Fibroblast of skin of back (primary cell): ENCODE measurements around the gene LITAF.
"Not testable (repeated sequence)": the region's sequence is repeated elsewhere in the genome, so short reads cannot be mapped to it uniquely, and the experiment has no call there.

Experiments used
- DNase-seq: peaks from one replicate; pipeline ENCODE4 v3.0.0-alpha.2; 2013

Gene LITAF

GRCh38 chr16:11515540-11516430, 70.9 kb downstream of the LITAF start:
- no peak for DNase-seq

- DNase-seq = no peak
Observed at GRCh38 chr16:11514283-11514682, 72.4 kb downstream of the LITAF start.

- DNase-seq = not testable (repeated sequence)
Observed at GRCh38 chr16:11513366-11513765, 73.4 kb downstream of the LITAF start.

DNA sequence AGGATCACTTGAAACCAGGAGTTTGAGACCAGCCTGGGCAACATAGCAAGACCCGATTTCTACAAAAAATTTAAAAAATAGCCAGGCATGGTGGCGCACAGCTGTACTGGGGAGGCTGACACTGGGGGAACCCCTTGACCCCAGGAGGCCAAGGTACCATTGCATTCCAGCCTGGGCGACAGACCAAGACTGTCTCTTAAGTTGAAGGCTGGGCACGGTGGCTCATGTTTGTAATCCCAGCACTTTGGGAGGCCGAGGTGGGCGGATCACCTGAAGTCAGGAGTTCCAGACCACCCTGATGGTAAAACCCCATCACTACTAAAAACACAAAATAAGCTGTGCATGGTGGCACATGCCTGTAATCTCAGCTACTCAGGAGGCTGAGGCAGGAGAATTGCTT, 74.9 kb downstream of the LITAF start:
- no peak for DNase-seq

DNA sequence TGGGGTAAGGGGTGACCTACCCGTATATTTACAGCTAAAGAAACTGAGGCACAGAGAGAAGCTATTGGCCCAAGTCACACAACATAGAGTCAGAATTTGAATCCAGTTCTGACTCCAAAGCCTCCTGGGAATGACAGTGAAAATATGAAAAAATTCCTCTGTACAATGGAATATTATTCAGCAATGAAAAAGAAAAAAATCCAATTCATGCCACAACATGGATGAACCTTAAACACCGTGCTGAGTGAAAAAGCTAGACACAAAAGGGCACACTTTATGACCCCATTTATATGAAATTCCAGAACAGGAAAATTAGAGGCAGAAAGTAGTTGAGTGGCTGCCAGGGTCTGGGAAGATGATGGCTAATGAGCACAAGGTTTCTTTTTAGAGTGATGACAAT, 75.4 kb downstream of the LITAF start:
- DNase-seq = no peak

GRCh38 chr16:11510178-11510973, 76.3 kb downstream of the LITAF start:
- DNase-seq = no peak

DNA sequence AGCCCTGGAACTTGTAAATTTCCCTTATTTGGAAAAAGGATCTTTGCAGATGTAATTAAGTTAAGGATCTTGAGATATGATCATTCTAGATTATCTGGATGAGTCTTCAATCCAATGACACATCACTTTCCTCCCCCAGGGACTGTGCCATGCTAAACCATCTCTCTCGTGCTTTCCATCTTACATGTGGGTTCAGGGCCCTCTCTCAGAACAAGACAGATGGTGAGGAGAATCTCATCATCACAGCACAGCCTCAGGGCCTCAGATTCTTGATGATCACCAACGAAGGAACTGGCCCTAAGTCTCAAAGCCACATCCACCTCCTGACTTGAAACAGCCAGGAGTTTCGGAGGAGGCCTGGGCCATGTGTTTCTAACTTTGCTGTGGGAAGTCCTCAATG, 78.7 kb downstream of the LITAF start:
- DNase-seq = no peak

DNA sequence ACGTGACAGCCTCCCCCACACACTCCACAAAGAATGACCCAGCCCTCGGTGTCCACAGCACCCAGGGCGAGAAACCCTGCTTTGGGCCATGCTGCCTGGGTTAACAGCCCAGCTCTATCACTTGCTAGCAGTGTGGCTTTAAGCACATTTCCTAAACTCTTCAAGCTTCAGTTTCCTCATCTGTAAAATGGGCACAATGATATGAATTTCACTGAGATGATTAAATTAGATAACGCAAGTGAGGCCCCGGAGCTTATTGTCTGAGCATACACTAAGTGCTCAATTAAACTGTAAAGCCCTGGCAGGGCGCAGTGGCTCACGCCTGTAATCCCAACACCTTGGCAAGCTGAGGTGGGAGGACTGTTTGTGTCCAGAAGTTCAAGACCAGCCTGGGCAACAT, 79.4 kb downstream of the LITAF start:
- no peak for DNase-seq

GRCh38 chr16:11506741-11507305, 79.9 kb downstream of the LITAF start:
- DNase-seq = no peak

GRCh38 chr16:11504261-11504660, 82.5 kb downstream of the LITAF start:
- not testable (repeated sequence) for DNase-seq

DNA sequence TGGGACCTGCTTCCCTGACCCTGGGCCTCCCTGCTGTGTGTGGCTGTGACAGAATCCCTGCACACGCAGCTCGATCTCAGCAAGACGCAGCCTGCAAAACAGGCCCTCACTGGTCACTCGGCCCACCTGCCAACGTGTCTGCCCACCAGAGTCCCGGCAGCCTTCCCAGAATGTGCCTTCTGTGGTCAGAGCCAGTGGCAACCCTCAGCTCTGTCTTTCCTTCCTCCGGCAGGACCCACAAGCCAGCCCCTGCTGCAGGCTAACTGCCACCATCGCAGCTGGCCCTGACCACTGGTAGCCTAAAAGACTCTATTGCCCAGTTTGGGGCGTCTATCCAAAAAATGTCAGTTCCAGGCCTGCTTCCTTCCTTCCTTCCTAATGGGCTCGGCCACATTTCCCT, 83.2 kb downstream of the LITAF start:
- DNase-seq = no peak

DNA sequence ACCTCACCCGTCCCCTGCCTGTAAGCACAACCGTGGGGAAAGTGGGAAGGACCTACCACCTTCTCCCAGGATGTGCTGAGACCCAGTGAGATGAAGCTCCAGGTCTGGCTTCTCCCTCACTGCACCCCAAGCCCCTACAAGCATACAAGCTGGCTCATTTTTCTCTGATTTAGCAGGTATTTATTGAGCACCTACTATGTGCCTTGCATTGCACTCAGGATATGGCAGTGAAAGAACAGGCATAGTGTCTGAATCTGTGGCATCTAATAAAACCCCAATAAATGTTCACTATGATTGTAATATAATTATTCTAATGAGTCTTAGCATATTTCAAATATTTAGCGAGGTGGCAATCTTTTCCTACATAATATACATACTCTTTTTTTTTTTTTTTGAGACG, 84.5 kb downstream of the LITAF start:
- no peak for DNase-seq

GRCh38 chr16:11501632-11502031, 85.1 kb downstream of the LITAF start:
- no peak for DNase-seq

- no peak for DNase-seq
Observed at GRCh38 chr16:11500700-11501346, 85.9 kb downstream of the LITAF start.

DNA sequence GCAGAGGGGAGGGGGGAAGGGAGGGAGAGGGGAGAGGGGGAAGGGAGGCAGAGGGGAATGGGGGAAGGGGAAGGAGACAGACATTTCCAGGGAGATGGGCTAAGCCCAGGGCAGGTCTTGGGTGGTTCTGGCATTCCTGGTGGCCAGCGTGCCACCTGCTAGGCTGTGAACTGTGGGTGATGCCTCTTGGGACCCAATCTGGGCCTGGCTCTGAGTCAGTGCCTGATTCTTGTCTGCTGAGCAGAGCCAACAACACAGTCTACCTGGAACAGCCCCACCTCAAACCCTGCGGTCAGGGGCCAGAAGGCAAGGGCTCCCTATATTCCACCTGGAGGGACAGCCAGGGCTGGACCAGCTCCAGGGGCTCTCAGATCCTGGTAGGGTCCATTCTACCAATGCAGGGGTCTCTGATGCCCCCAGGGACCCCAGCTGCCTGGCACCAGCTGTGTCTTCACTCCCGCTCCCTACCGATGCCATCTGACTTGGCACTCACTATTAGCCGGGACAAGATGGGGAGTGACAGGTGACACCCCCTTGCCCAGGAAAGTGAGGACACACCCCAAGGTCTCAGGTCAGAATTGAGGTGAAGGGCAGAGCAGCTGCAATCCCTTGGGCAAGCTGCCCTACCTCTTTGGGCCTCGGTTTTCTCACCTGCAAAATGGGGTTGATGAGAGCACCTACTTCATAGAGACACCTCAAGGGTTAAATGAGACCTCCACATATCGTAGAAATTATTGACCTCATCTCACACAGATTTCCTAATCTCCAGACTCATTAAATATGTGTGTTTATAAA, 87.2 kb downstream of the LITAF start:
- no peak for DNase-seq

DNA sequence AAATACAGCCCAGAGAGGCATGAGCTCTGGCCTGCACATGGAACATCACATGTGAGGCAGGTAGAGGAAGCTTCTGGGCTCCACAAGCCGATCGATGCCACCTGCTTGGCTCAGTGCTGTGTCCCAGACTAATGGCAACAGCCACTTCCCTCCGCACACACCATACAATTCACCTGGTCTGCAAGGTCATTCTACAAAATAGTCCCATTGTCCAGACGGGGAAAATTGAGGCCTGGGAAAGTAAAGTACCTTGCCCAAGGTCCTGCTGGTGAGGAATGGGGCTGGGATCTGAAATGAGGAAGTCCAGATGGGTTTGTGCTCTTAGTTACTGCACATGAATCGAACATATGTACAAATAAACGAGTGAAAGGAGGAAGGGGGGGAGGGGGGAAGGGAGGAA, 88.0 kb downstream of the LITAF start:
- no peak for DNase-seq

DNA sequence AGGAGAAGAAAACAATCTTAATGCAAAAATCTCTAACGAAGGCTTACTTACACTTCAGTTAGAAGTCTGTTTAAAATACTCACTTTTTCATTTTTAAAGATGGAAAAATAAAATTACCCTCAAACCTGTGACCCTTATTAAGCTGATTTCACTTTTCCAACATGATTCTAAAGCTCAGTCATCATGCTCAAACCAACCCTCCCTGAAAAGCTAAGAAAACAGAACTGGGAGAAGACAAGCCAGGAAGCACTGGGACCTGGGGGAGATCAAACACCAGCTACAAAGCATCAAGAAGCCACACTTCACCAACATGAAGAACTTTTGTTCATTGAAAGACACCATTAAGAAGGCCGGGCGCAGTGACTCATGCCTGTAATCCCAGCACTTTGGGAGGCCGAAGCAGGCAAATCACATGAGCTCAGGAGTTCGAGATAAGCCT, 88.8 kb downstream of the LITAF start:
- peak; percentile 52 for DNase-seq
